KMS-11 (cell line): ENCODE results near the gene INTU.

Experiments
- H2AFZ ChIP-seq: fragments of 200-600 bp; sonication (generic); 2 replicates; pipeline ENCODE4 v1.6.1; 2016; ENCODE audit warnings: antibody characterized with exemption, mixed run types, low read depth
- H3K27ac ChIP-seq: fragments of 200-600 bp; sonication (generic); 2 replicates; pipeline ENCODE4 v1.6.1; 2016; ENCODE audit warnings: mild to moderate bottlenecking, mixed run types
- H3K27me3 ChIP-seq: fragments of 200-600 bp; sonication (generic); 2 replicates; pipeline ENCODE4 v1.6.1; 2017; ENCODE audit warnings: mild to moderate bottlenecking, low read depth, mixed run types, moderate library complexity; ENCODE audit not compliant: insufficient read depth
- H3K36me3 ChIP-seq: fragments of 200-600 bp; sonication (generic); 2 replicates; pipeline ENCODE4 v1.6.1; 2017; ENCODE audit warnings: mild to moderate bottlenecking, mixed run types; ENCODE audit not compliant: insufficient read depth
- H3K4me1 ChIP-seq: fragments of 200-600 bp; sonication (generic); 2 replicates; pipeline ENCODE4 v1.6.1; 2016; ENCODE audit warnings: mild to moderate bottlenecking, low read depth, mixed run types; ENCODE audit not compliant: poor library complexity, severe bottlenecking
- H3K4me2 ChIP-seq: fragments of 200-600 bp; sonication (generic); 2 replicates; pipeline ENCODE4 v1.7.0; 2016; ENCODE audit warnings: mild to moderate bottlenecking, mixed run types
- H3K4me3 ChIP-seq: fragments of 200-600 bp; sonication (generic); IDR thresholded peaks from 2 replicates; pipeline ENCODE4 v1.6.1; 2017; ENCODE audit warnings: low read depth, low read length, mixed read lengths; ENCODE audit not compliant: insufficient read depth
- H3K79me2 ChIP-seq: fragments of 200-600 bp; sonication (generic); 2 replicates; pipeline ENCODE4 v1.6.1; 2016; ENCODE audit warnings: low read depth, mixed run types; ENCODE audit not compliant: insufficient read depth
- H3K9ac ChIP-seq: fragments of 200-600 bp; sonication (generic); 2 replicates; pipeline ENCODE4 v1.6.1; 2016; ENCODE audit warnings: mild to moderate bottlenecking, mixed run types
- H4K20me1 ChIP-seq: fragments of 200-600 bp; sonication (generic); 2 replicates; pipeline ENCODE4 v1.6.1; 2016; ENCODE audit warnings: mild to moderate bottlenecking, mixed run types; ENCODE audit not compliant: insufficient read depth
- CTCF ChIP-seq: fragments of 200-600 bp; sonication (generic); conservative IDR thresholded peaks from 2 replicates; pipeline ENCODE4 v1.6.1; 2017; ENCODE audit warnings: low read depth, mild to moderate bottlenecking, antibody characterized with exemption, low read length, moderate library complexity, mixed read lengths

Gene INTU

GRCh38 chr4:127685292-127685691, 52.5 kb downstream of the INTU start:
- Histone ChIP-seq H3K27me3 (no peaks in the 10 kb centered on the region), H3K4me1 (no peaks in the 10 kb centered on the region), H3K9ac (no peak overlapping the region), H3K27ac (no peak overlapping the region), H3K36me3 (no peaks in the 10 kb centered on the region), H3K4me3 (no peak overlapping the region), H4K20me1 (no peaks in the 10 kb centered on the region), H2AFZ (no peak overlapping the region), H3K4me2 (no peak overlapping the region), H3K79me2 (no peaks in the 10 kb centered on the region)
- TF ChIP-seq CTCF: no peak

- Histone ChIP-seq H3K27me3 (no peaks in the 10 kb centered on the region), H3K4me1 (no peaks in the 10 kb centered on the region), H3K27ac (no peak overlapping the region), H3K9ac (no peak overlapping the region), H3K79me2 (no peaks in the 10 kb centered on the region), H3K4me2 (no peak overlapping the region), H2AFZ (no peak overlapping the region), H3K36me3 (no peaks in the 10 kb centered on the region), H4K20me1 (no peaks in the 10 kb centered on the region), H3K4me3 (no peak overlapping the region)
- no peak for TF ChIP-seq CTCF
Measured at GRCh38 chr4:127686658-127687057, 53.9 kb downstream of the INTU start.

GRCh38 chr4:127687580-127687979, 54.8 kb downstream of the INTU start:
- Histone ChIP-seq H4K20me1 (no peaks in the 10 kb centered on the region), H2AFZ (no peak overlapping the region), H3K27me3 (no peaks in the 10 kb centered on the region)

GRCh38 chr4:127698789-127699200, 66.0 kb downstream of the INTU start:
- peaks cover 7% of the 10 kb centered on the region for H3K4me1 ChIP-seq
- no peak overlapping the region for H3K27ac ChIP-seq
- no peak overlapping the region for H2AFZ ChIP-seq
- no peak overlapping the region for H3K9ac ChIP-seq
- H3K79me2 ChIP-seq: no peaks in the 10 kb centered on the region
- no peak for TF ChIP-seq CTCF
- H4K20me1 ChIP-seq: no peaks in the 10 kb centered on the region
- H3K27me3 ChIP-seq: no peaks in the 10 kb centered on the region
- 0 out of 2 replicates have a peak overlapping the region, but pooled peaks have one; percentile 1 for H3K4me2 ChIP-seq
- H3K36me3 ChIP-seq: no peaks in the 10 kb centered on the region
- H3K4me3 ChIP-seq: no peak overlapping the region

More at GRCh38 chr4:127687580-127687979, 54.8 kb downstream of the INTU start:
- no peak overlapping the region for H3K27ac ChIP-seq
- no peaks in the 10 kb centered on the region for H3K36me3 ChIP-seq
- no peak overlapping the region for H3K4me3 ChIP-seq
- H3K79me2 ChIP-seq: no peaks in the 10 kb centered on the region
- H3K9ac ChIP-seq: no peak overlapping the region
- H3K4me2 ChIP-seq: no peak overlapping the region
- no peaks in the 10 kb centered on the region for H3K4me1 ChIP-seq
- TF ChIP-seq CTCF: no peak
